IMR-90 (cell line): Measurements from ENCODE around the gene GCH1. TPM values are rescaled to one million over a fixed set of nuclear protein-coding genes. Genes with fewer than 3 reads are reported as not detected.

ENCODE experiments used
- ATAC-seq: fragments of 200-7000 bp; cut with Tn5 transposase; 2 replicates; pipeline ENCODE4 v1.9.1; 2020; ENCODE audit warnings: low read depth, mild to moderate bottlenecking, moderate library complexity
- BruUV-seq: library from RNA; stranded (reverse); fragments of 400-500 nt; replicated peaks from 2 replicates; lab custom pipeline; 2021; lab: Mats Ljungman, UMichigan
- CTCF ChIA-PET: fragments of 300-600 bp; formaldehyde crosslinking; extraction: SDS; loops from one replicate; lab custom pipeline; 2021; ENCODE audit warnings: antibody characterized with exemption; lab: Yijun Ruan, JAX
- POLR2A ChIA-PET: fragments of 300-600 bp; sonication (Branson Sonifier 250); formaldehyde crosslinking; loops from one replicate; lab custom pipeline; 2022; ENCODE audit warnings: antibody characterized with exemption; ENCODE audit not compliant: unreplicated experiment; lab: Charles Lee
- DNase-seq: peaks from one replicate; pipeline ENCODE4 v3.0.0; 2013
- H2AFZ ChIP-seq: replicated peaks from 2 replicates; pipeline ENCODE3; 2013; ENCODE audit warnings: low read length, mild to moderate bottlenecking; ENCODE audit not compliant: poor library complexity
- H2AK5ac ChIP-seq: 2 replicates; pipeline ENCODE4 v1.6.1; 2013; ENCODE audit warnings: low read depth, low read length, inconsistent platforms
- H2AK9ac ChIP-seq: replicated peaks from 2 replicates; pipeline ENCODE3; 2013; ENCODE audit warnings: mild to moderate bottlenecking, low read depth, low read length, moderate library complexity; ENCODE audit not compliant: poor library complexity
- H2BK120ac ChIP-seq: 2 replicates; pipeline ENCODE4 v1.6.1; 2013; ENCODE audit warnings: low read depth, low read length, inconsistent platforms
- H2BK15ac ChIP-seq: 3 replicates; pipeline ENCODE4 v1.6.1; 2013; ENCODE audit warnings: low read depth, low read length, inconsistent platforms
- H2BK20ac ChIP-seq: 2 replicates; pipeline ENCODE4 v1.6.1; 2013; ENCODE audit warnings: low read depth, mild to moderate bottlenecking, inconsistent platforms, low read length, moderate library complexity
- H2BK5ac ChIP-seq: 2 replicates; pipeline ENCODE4 v1.6.1; 2013; ENCODE audit warnings: mild to moderate bottlenecking, low read depth, low read length, inconsistent platforms; ENCODE audit not compliant: poor library complexity, severe bottlenecking
- H3K14ac ChIP-seq: replicated peaks from 2 replicates; pipeline ENCODE4 v1.6.1; 2013; ENCODE audit warnings: low read depth, low read length, inconsistent platforms
- H3K18ac ChIP-seq: 2 replicates; pipeline ENCODE4 v1.6.1; 2013; ENCODE audit warnings: low read depth, low read length, control low read depth
- H3K23ac ChIP-seq: 2 replicates; pipeline ENCODE4 v1.6.1; 2013; ENCODE audit warnings: low read depth, low read length, inconsistent platforms
- H3K27ac ChIP-seq: 2 replicates; pipeline ENCODE4 v1.5.1; 2013; ENCODE audit warnings: mild to moderate bottlenecking, control low read depth, low read length; ENCODE audit not compliant: insufficient read depth
- H3K27me3 ChIP-seq: 2 replicates; pipeline ENCODE4 v1.6.1; 2013; ENCODE audit warnings: low read length; ENCODE audit not compliant: control insufficient read depth, insufficient read depth
- H3K36me3 ChIP-seq: 2 replicates; pipeline ENCODE4 v1.6.1; 2013; ENCODE audit warnings: low read length, mixed read lengths; ENCODE audit not compliant: control insufficient read depth, insufficient read depth
- H3K4ac ChIP-seq: 2 replicates; pipeline ENCODE4 v1.6.1; 2013; ENCODE audit warnings: low read depth, low read length, inconsistent platforms
- H3K4me1 ChIP-seq: 2 replicates; pipeline ENCODE4 v1.6.1; 2013; ENCODE audit warnings: low read length, mixed read lengths; ENCODE audit not compliant: control insufficient read depth, insufficient read depth
- H3K4me2 ChIP-seq: 2 replicates; pipeline ENCODE4 v1.6.1; 2013; ENCODE audit warnings: low read depth, mild to moderate bottlenecking, control low read depth, low read length, moderate library complexity
- H3K4me3 ChIP-seq: 2 replicates; pipeline ENCODE4 v1.5.1; 2013; ENCODE audit warnings: low read depth, mild to moderate bottlenecking, control low read depth, low read length, moderate library complexity; ENCODE audit not compliant: insufficient read depth
- H3K56ac ChIP-seq: 2 replicates; pipeline ENCODE4 v1.6.1; 2013; ENCODE audit warnings: low read length, inconsistent platforms; ENCODE audit not compliant: insufficient read depth; ENCODE audit errors: extremely low read depth
- H3K79me1 ChIP-seq, 2 experiments: 2 replicates each; pipeline ENCODE4 v1.6.1; 2013; ENCODE audit warnings: low read length in 2 of 2, inconsistent platforms in 1 of 2, low read depth in 1 of 2
- H3K9ac ChIP-seq: 2 replicates; pipeline ENCODE4 v1.6.1; 2013; ENCODE audit warnings: low read depth, low read length, control low read depth
- H3K9me1 ChIP-seq: 2 replicates; pipeline ENCODE4 v1.6.1; 2013; ENCODE audit warnings: low read length, inconsistent platforms; ENCODE audit not compliant: insufficient read depth
- H3K9me3 ChIP-seq: 2 replicates; pipeline ENCODE4 v1.6.1; 2013; ENCODE audit warnings: low read length; ENCODE audit not compliant: control insufficient read depth, insufficient read depth
- H4K20me1 ChIP-seq: 2 replicates; pipeline ENCODE4 v1.6.1; 2013; ENCODE audit warnings: low read length, inconsistent platforms; ENCODE audit not compliant: insufficient read depth
- H4K5ac ChIP-seq: 2 replicates; pipeline ENCODE4 v1.6.1; 2013; ENCODE audit warnings: mild to moderate bottlenecking, low read depth, low read length, control low read depth
- H4K8ac ChIP-seq, 2 experiments: 2 replicates each; pipeline ENCODE4 v1.6.1; 2013; ENCODE audit warnings: low read depth in 2 of 2, low read length in 2 of 2, control low read depth in 1 of 2, inconsistent platforms in 1 of 2
- H4K91ac ChIP-seq: 2 replicates; pipeline ENCODE4 v1.6.1; 2013; ENCODE audit warnings: low read depth, low read length, inconsistent platforms; ENCODE audit not compliant: insufficient read depth
- CEBPB ChIP-seq: IDR thresholded peaks from 2 replicates; pipeline ENCODE4 v1.6.1; 2012; ENCODE audit warnings: low read depth, low read length, improper control_type of control experiment
- CHD1 ChIP-seq: IDR thresholded peaks from 2 replicates; pipeline ENCODE4 v1.6.1; 2012; ENCODE audit warnings: low read depth, low read length, improper control_type of control experiment
- FOS ChIP-seq: fragments of 150-350 bp; IDR thresholded peaks from 2 replicates; pipeline ENCODE4 v1.6.1; 2016; ENCODE audit warnings: low read depth, low read length
- MAFK ChIP-seq: IDR thresholded peaks from 2 replicates; pipeline ENCODE4 v1.6.1; 2012; ENCODE audit warnings: low read depth, low read length, improper control_type of control experiment
- MAZ ChIP-seq: IDR thresholded peaks from 2 replicates; pipeline ENCODE4 v1.6.1; 2012; ENCODE audit warnings: low read depth, mild to moderate bottlenecking, low read length, improper control_type of control experiment, moderate library complexity, borderline replicate concordance
- POLR2A ChIP-seq: IDR thresholded peaks from 2 replicates; pipeline ENCODE4 v1.6.1; 2012; ENCODE audit warnings: mild to moderate bottlenecking, low read depth, low read length
- RCOR1 ChIP-seq: IDR thresholded peaks from 2 replicates; pipeline ENCODE4 v1.6.1; 2012; ENCODE audit warnings: mild to moderate bottlenecking, low read length, improper control_type of control experiment; ENCODE audit not compliant: insufficient replicate concordance
- RFX5 ChIP-seq: IDR thresholded peaks from 2 replicates; pipeline ENCODE4 v1.8.0; 2012; ENCODE audit warnings: low read depth, mild to moderate bottlenecking, low read length, moderate library complexity
- SMC3 ChIP-seq: fragments of 150-350 bp; IDR thresholded peaks from 2 replicates; pipeline ENCODE4 v1.6.1; 2016; ENCODE audit warnings: low read depth, mild to moderate bottlenecking, antibody characterized with exemption, low read length, moderate library complexity
- WGBS, 2 experiments: methylation state at CpG; one replicate each; pipeline versions ENCODE4 v1.1.5 to v1.1.7; 2013; ENCODE audit warnings: missing lambda C conversion rate in 2 of 2; ENCODE audit not compliant: insufficient read length in 1 of 2; ENCODE audit errors: extremely low coverage in 2 of 2; 5-methylcytosine and 5-hydroxymethylcytosine counted together
- dilution Hi-C: fragments of 300-500 bp; cut with HindIII; formaldehyde crosslinking; loops from one replicate; pipeline ENCODE4 v1.14.3; 2018; ENCODE audit warnings: low sequenced_read_pairs; ENCODE audit not compliant: unreplicated experiment
- in situ Hi-C: fragments of 300-500 bp; cut with MboI; formaldehyde crosslinking; loops from 3 replicates; pipeline ENCODE4 v1.14.3; 2019; ENCODE audit warnings: low sequenced_read_pairs, inconsistent platforms, mixed read lengths
- intact Hi-C: fragments of 100-400 bp; cut with micrococcal nuclease; formaldehyde crosslinking; loops from 2 replicates; pipeline ENCODE4 v1.10.0; 2022
- polyA plus RNA-seq, 3 experiments: library from polyadenylated mRNA; depleted of rRNA; stranded (reverse); fragments of >200 nt; gene quantifications; 2 replicates each; pipeline ENCODE4 v1.2.3, GENCODE V29; 2012; ENCODE audit warnings: low replicate concordance in 1 of 3
- total RNA-seq: library from RNA; depleted of rRNA; stranded (reverse); fragments of >200 nt; gene quantifications from 2 replicates; pipeline ENCODE4 v1.2.3, GENCODE V29; 2012
- TF ChIP-seq, protein P1 (sequence below): fragments of 150-350 bp; IDR thresholded peaks from 2 replicates; pipeline ENCODE4 v1.6.1; 2017; ENCODE audit warnings: mild to moderate bottlenecking, antibody characterized with exemption, low read length, low read depth
- TF ChIP-seq, protein P2 (sequence below): conservative IDR thresholded peaks from 2 replicates; pipeline ENCODE4 v1.5.1; 2012; ENCODE audit warnings: mild to moderate bottlenecking, low read depth, low read length, improper control_type of control experiment
- TF ChIP-seq, protein P3 (sequence below): fragments of 150-350 bp; IDR thresholded peaks from 2 replicates; pipeline ENCODE4 v1.6.1; 2016; ENCODE audit warnings: low read depth, mild to moderate bottlenecking, low read length, moderate library complexity, borderline replicate concordance

The GCH1 gene
- total and polyA plus RNA-seq, 2 of the 4 experiments (the other 2 are of a cell fraction): 0.54 to 0.74 TPM

DNA sequence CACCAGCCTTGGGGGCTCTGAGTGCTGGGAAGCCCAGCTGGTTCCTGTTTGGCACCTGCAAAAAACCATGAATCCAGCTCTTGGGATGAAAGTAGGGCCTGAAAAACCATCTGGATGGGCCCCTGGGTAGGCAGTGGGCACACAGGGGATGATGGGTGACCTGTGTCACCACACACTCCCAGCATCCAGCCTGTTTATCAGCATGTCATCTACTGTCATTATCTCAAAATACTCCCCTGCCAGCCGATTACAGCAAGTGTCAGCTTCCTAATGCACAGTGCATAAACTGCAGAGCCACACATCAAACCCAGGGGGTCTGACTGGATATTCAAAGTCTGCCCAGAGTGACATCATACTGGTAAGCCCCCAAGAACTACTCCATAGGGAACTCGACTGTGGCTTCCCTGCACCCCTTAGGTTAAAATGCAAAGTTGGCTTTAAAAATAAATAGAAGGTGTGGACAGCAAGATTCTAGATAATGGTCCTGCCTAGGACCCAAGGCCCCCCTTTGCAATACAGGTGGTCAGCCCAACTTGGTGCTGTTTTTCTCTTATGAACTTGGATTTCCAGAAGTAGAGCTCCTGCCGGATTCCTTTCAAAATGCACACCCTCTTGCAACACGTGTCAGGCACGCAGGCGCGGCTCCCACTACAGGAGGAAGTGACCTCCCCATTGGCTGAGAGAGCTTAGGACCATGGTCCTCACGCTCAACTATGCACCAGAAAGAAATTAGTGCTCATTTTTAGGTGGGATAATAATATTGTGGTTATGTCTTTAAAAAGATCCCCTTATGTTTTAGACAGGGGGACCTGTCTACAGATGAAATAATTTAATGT, 94.1 kb downstream of the GCH1 start:
- Histone ChIP-seq H4K8ac (no peak overlapping the region), H3K23ac (no peak overlapping the region), H2BK20ac (no peak overlapping the region), H2AFZ (no peak overlapping the region), H2AK9ac (no peak overlapping the region), H3K27ac (no peak overlapping the region), H3K9ac (no peak overlapping the region), H4K5ac (no peak overlapping the region), H3K4me2 (no peak overlapping the region), H4K20me1 (no peaks in the 10 kb centered on the region), H2BK15ac (no peak overlapping the region), H3K14ac (no peak overlapping the region), H2BK5ac (no peak overlapping the region), H3K79me1 (no peaks in the 10 kb centered on the region; a peak in 1 of 4 replicates), H3K27me3 (peaks cover 19% of the 10 kb centered on the region), H2BK120ac (no peak overlapping the region), H3K18ac (no peak overlapping the region), H3K4me3 (no peak overlapping the region), H3K9me1 (0 out of 2 replicates have a peak, but pooled peaks cover 3% of the 10 kb centered on the region), H3K4ac (no peak overlapping the region), H3K36me3 (no peaks in the 10 kb centered on the region), H3K4me1 (peaks cover 3% of the 10 kb centered on the region; the same call in 1 of the 2 replicates), H2AK5ac (no peak overlapping the region), H3K56ac (no peak overlapping the region), H4K91ac (no peak overlapping the region), H3K9me3 (no peaks in the 10 kb centered on the region)
- ChIA-PET CTCF (no interaction called here), POLR2A (no interaction called here)
- ATAC-seq (no peak), DNase-seq (no peak)
- dilution Hi-C loops (no loop called here), in situ Hi-C loops (loop anchor here (10.0 kb wide), 1 partner anchor 254 kb away; no protein-coding TSS in a partner anchor), intact Hi-C loops (loop anchor here (5.0 kb wide), 2 partner anchors 301 to 441 kb away; partner anchors contain the start of gene CGRRF1)
- TF ChIP-seq, protein P1, sequence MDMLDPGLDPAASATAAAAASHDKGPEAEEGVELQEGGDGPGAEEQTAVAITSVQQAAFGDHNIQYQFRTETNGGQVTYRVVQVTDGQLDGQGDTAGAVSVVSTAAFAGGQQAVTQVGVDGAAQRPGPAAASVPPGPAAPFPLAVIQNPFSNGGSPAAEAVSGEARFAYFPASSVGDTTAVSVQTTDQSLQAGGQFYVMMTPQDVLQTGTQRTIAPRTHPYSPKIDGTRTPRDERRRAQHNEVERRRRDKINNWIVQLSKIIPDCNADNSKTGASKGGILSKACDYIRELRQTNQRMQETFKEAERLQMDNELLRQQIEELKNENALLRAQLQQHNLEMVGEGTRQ: no peak
- TF ChIP-seq MAFK (no peak), RCOR1 (no peak), MAZ (no peak), RFX5 (no peak), POLR2A (no peak), CEBPB (no peak), SMC3 (no peak), FOS (no peak), CHD1 (no peak)
- TF ChIP-seq, protein P2, sequence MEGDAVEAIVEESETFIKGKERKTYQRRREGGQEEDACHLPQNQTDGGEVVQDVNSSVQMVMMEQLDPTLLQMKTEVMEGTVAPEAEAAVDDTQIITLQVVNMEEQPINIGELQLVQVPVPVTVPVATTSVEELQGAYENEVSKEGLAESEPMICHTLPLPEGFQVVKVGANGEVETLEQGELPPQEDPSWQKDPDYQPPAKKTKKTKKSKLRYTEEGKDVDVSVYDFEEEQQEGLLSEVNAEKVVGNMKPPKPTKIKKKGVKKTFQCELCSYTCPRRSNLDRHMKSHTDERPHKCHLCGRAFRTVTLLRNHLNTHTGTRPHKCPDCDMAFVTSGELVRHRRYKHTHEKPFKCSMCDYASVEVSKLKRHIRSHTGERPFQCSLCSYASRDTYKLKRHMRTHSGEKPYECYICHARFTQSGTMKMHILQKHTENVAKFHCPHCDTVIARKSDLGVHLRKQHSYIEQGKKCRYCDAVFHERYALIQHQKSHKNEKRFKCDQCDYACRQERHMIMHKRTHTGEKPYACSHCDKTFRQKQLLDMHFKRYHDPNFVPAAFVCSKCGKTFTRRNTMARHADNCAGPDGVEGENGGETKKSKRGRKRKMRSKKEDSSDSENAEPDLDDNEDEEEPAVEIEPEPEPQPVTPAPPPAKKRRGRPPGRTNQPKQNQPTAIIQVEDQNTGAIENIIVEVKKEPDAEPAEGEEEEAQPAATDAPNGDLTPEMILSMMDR: no peak
- TF ChIP-seq, protein P3, sequence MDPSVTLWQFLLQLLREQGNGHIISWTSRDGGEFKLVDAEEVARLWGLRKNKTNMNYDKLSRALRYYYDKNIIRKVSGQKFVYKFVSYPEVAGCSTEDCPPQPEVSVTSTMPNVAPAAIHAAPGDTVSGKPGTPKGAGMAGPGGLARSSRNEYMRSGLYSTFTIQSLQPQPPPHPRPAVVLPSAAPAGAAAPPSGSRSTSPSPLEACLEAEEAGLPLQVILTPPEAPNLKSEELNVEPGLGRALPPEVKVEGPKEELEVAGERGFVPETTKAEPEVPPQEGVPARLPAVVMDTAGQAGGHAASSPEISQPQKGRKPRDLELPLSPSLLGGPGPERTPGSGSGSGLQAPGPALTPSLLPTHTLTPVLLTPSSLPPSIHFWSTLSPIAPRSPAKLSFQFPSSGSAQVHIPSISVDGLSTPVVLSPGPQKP: no peak
- 92% methylated on average over 5 of the region's 8 CpGs; no CpG with 5 or more reads in 1 of the 2 experiments for WGBS, 2 experiments
- BruUV-seq: no TSS peak
